ENCODE measurements around the gene ALDH1A2.
A peak's percentile ranks its signal among the peaks of the same experiment; 100 is the strongest.
"Not testable (repeated sequence)": the region's sequence is repeated elsewhere in the genome, so short reads cannot be mapped to it uniquely, and the experiment has no call there.

ALDH1A2 gene

GRCh38 chr15:58081891-58082290 is 16.4 kb upstream of the ALDH1A2 start:
- TF ChIP-seq CTCF (IDR thresholded peaks at IDR 0.05; ENCODE audit: control insufficient read depth, extremely low read depth, insufficient read depth), result no peak
- DNase-seq (ENCODE audit: low read depth), result no peak
- H3K4me3 ChIP-seq (ENCODE audit: low read depth, low read length), result no peak overlapping the region

GRCh38 chr15:58081456-58081855 is 15.9 kb upstream of the ALDH1A2 start:
- no peak for TF ChIP-seq CTCF (IDR thresholded peaks at IDR 0.05; ENCODE audit: control insufficient read depth, extremely low read depth, insufficient read depth)
- H3K4me3 ChIP-seq (ENCODE audit: low read depth, low read length), result no peak overlapping the region
- no peak for DNase-seq (ENCODE audit: low read depth)

GRCh38 chr15:58080959-58081358 is 15.4 kb upstream of the ALDH1A2 start:
- H3K4me3 ChIP-seq (ENCODE audit: low read depth, low read length); DNase-seq (ENCODE audit: low read depth): not testable (repeated sequence)

- no peak for TF ChIP-seq CTCF (IDR thresholded peaks at IDR 0.05; ENCODE audit: control insufficient read depth, extremely low read depth, insufficient read depth)
- H3K4me3 ChIP-seq (ENCODE audit: low read depth, low read length), result no peak overlapping the region
- no peak for DNase-seq (ENCODE audit: low read depth)
These were observed 14.9 kb upstream of the ALDH1A2 start for GRCh38 chr15:58080398-58080797.

- no peak for TF ChIP-seq CTCF (IDR thresholded peaks at IDR 0.05; ENCODE audit: control insufficient read depth, extremely low read depth, insufficient read depth)
- no peak for DNase-seq (ENCODE audit: low read depth)
These were observed 13.1 kb upstream of the ALDH1A2 start for GRCh38 chr15:58078591-58078990.

GRCh38 chr15:58077427-58077826 is 11.9 kb upstream of the ALDH1A2 start:
- H3K4me3 ChIP-seq (ENCODE audit: low read depth, low read length), result no peak overlapping the region
- peak; percentile 45 for DNase-seq (ENCODE audit: low read depth)
- TF ChIP-seq CTCF (IDR thresholded peaks at IDR 0.05; ENCODE audit: control insufficient read depth, extremely low read depth, insufficient read depth), result peak; percentile 66

More at GRCh38 chr15:58078591-58078990, 13.1 kb upstream of the ALDH1A2 start:
- H3K4me3 ChIP-seq (ENCODE audit: low read depth, low read length), result no peak overlapping the region

- DNase-seq (ENCODE audit: low read depth), result no peak
- TF ChIP-seq CTCF (IDR thresholded peaks at IDR 0.05; ENCODE audit: control insufficient read depth, extremely low read depth, insufficient read depth), result no peak
- no peak overlapping the region for H3K4me3 ChIP-seq (ENCODE audit: low read depth, low read length)
These were observed 8.9 kb upstream of the ALDH1A2 start for GRCh38 chr15:58074452-58074851.

All from LNCaP clone FGC (cell line).